K562 (cell line): ENCODE results near the gene TUBA4B. TPM values are rescaled to one million over a fixed set of nuclear protein-coding genes. Genes with fewer than 3 reads are reported as not detected.

Experiments used
- ARNT ChIP-seq, 2 experiments: fragments of 450-650 bp; IDR thresholded peaks; 2 replicates each; pipeline ENCODE4 v1.6.1; 2016; ENCODE audit warnings: mild to moderate bottlenecking in 1 of 2
- CSDE1 ChIP-seq, 2 experiments: fragments of 450-650 bp; IDR thresholded peaks; 2 replicates each; pipeline ENCODE4 v1.6.1; 2016; ENCODE audit warnings: mild to moderate bottlenecking in 1 of 2
- GATAD2B ChIP-seq: fragments of 450-650 bp; IDR thresholded peaks from 2 replicates; pipeline ENCODE4 v1.6.1; 2017; ENCODE audit warnings: mild to moderate bottlenecking, borderline replicate concordance
- KAT8 ChIP-seq: fragments of 450-650 bp; IDR thresholded peaks from 2 replicates; pipeline ENCODE4 v1.6.1; 2016; ENCODE audit warnings: low read depth, mild to moderate bottlenecking
- KHSRP ChIP-seq: fragments of 450-650 bp; IDR thresholded peaks from 2 replicates; pipeline ENCODE4 v1.6.1; 2017
- LARP7 ChIP-seq: fragments of 450-650 bp; IDR thresholded peaks from 2 replicates; pipeline ENCODE4 v1.6.1; 2016
- MAZ ChIP-seq, 2 experiments: fragments of 450-650 bp in 1 of 2; sonication (generic) in 1 of 2; formaldehyde crosslinking; IDR thresholded peaks in 1 of 2; conservative IDR thresholded peaks in 1 of 2; 2 replicates each; pipeline versions ENCODE4 v1.4.0 to v1.5.0; 2020; ENCODE audit warnings: mild to moderate bottlenecking in 1 of 2, missing genetic modification reagents in 1 of 2
- MTA1 ChIP-seq: fragments of 450-650 bp; IDR thresholded peaks from 2 replicates; pipeline ENCODE4 v1.6.1; 2017; ENCODE audit warnings: borderline replicate concordance
- MTA3 ChIP-seq: fragments of 450-650 bp; formaldehyde crosslinking; IDR thresholded peaks from 2 replicates; pipeline ENCODE4 v1.6.1; 2017; ENCODE audit warnings: mild to moderate bottlenecking, borderline replicate concordance
- PML ChIP-seq: IDR thresholded peaks from 2 replicates; pipeline ENCODE4 v1.6.1; 2012; ENCODE audit warnings: low read length, inconsistent platforms
- POLR2G ChIP-seq: fragments of 200-400 bp; formaldehyde crosslinking; IDR thresholded peaks from 2 replicates; pipeline ENCODE4 v1.6.1; 2017; ENCODE audit warnings: low read depth, mild to moderate bottlenecking, antibody characterized with exemption, low read length, moderate library complexity
- TAF1 ChIP-seq: IDR thresholded peaks from 2 replicates; pipeline ENCODE4 v1.6.1; 2011; ENCODE audit warnings: mild to moderate bottlenecking, low read length, moderate library complexity; ENCODE audit not compliant: insufficient read depth, control insufficient read depth, severe bottlenecking; ENCODE audit errors: extremely low read depth
- TBP ChIP-seq: optimal IDR thresholded peaks from 2 replicates; pipeline ENCODE3; 2011; ENCODE audit warnings: low read depth, low read length, improper control_type of control experiment
- YY1 ChIP-seq, 3 experiments: IDR thresholded peaks; 2 replicates each; pipeline ENCODE4 v1.6.1; 2011; ENCODE audit warnings: low read length in 2 of 3, mild to moderate bottlenecking in 2 of 3, moderate library complexity in 2 of 3, borderline replicate concordance in 1 of 3, control low read depth in 1 of 3, low read depth in 1 of 3; ENCODE audit not compliant: insufficient read depth in 3 of 3, insufficient replicate concordance in 2 of 3, control insufficient read depth in 1 of 3, insufficient read length in 1 of 3; ENCODE audit errors: extremely low read depth in 1 of 3
- ZNF134 ChIP-seq: fragments of 250-450 bp; sonication (Bioruptor Pico); conservative IDR thresholded peaks from 2 replicates; pipeline ENCODE4 v1.4.0; 2020
- ZNF143 ChIP-seq: sonication (generic); formaldehyde crosslinking; IDR thresholded peaks from 2 replicates; pipeline ENCODE4 v1.9.0; 2022; ENCODE audit warnings: mild to moderate bottlenecking, missing genetic modification reagents
- ZNF584 ChIP-seq: fragments of 200-800 bp; sonication (Bioruptor generic); IDR thresholded peaks from 2 replicates; pipeline ENCODE4 v1.6.1; 2016; ENCODE audit warnings: low read depth, mild to moderate bottlenecking, missing genetic modification characterization, missing compliant biosample characterization
- polyA plus RNA-seq, 8 experiments: library from polyadenylated mRNA; depleted of rRNA in 4 of 8; stranded (reverse) in 5 of 8; unstranded in 3 of 8; fragments of >200 nt; fragmentation: Nextera tagmentation in 2 of 8; fragmentation: Illumina TruSeq in 1 of 8; extraction: Ambion mirVana in 2 of 8; extraction: Trizol in 1 of 8; gene quantifications; 2 replicates each; pipeline versions ENCODE4 v1.2.1 to v1.2.3, GENCODE V29; 2011 to 2014; ENCODE audit warnings: inconsistent platforms in 1 of 8, missing spikeins in 1 of 8
- total RNA-seq, 7 experiments: library from RNA; depleted of rRNA in 6 of 7; stranded (reverse); fragments of >200 nt in 6 of 7; fragmentation: Illumina TruSeq in 2 of 7; extraction: Trizol in 2 of 7; gene quantifications; 2 replicates each; pipeline versions ENCODE4 v1.2.1 to v1.2.3, GENCODE V29; 2011 to 2021; ENCODE audit warnings: low replicate concordance in 1 of 7
- TF ChIP-seq, protein P1 (sequence below): fragments of 450-650 bp; IDR thresholded peaks from one replicate; pipeline ENCODE4 v1.6.1; 2018; ENCODE audit warnings: mild to moderate bottlenecking, moderate library complexity; ENCODE audit not compliant: partially characterized antibody
- TF ChIP-seq, protein P2 (sequence below), 3 experiments: fragments of 200-800 bp in 1 of 3; sonication (Bioruptor generic) in 1 of 3; sonication (generic) in 1 of 3; formaldehyde crosslinking in 1 of 3; IDR thresholded peaks; 2 replicates each; pipeline versions ENCODE4 v1.6.1 to v1.8.0; 2016 to 2022; ENCODE audit warnings: mild to moderate bottlenecking in 2 of 3, missing compliant biosample characterization in 2 of 3, missing genetic modification characterization in 2 of 3, missing genetic modification reagents in 1 of 3
- TF ChIP-seq, protein P3 (sequence below): IDR thresholded peaks from 3 replicates; pipeline ENCODE4 v1.6.1; 2011; ENCODE audit warnings: borderline replicate concordance, mild to moderate bottlenecking; ENCODE audit not compliant: insufficient read length, insufficient read depth
- TF ChIP-seq, protein P4 (sequence below): fragments of 450-650 bp; IDR thresholded peaks from 2 replicates; pipeline ENCODE4 v1.6.1; 2014; ENCODE audit warnings: low read depth, mild to moderate bottlenecking, moderate library complexity, borderline replicate concordance

TUBA4B gene
- total and polyA plus RNA-seq, 9 of the 15 experiments (the other 6 are each of a cell fraction or from before 2014, with no cell fraction given), result 0.04 TPM; not detected in 8

- TF ChIP-seq KAT8, result no peak
- TF ChIP-seq ZNF584 (CRISPR knock-in tag), result no peak
- TF ChIP-seq YY1 (IDR thresholded peaks at IDR 0.05; ENCODE audit: borderline replicate concordance in 1 of 3, control insufficient read depth in 1 of 3, extremely low read depth in 1 of 3, insufficient read depth in 3 of 3, insufficient read length in 1 of 3, insufficient replicate concordance in 2 of 3, low read depth in 1 of 3, low read length in 2 of 3), result peak in 2 of 3 experiments; percentile 37 to 41
- peak; percentile 68; the same call in 1 of the 2 replicates for TF ChIP-seq PML
- no peak; the same call in 1 of the 2 replicates for TF ChIP-seq MTA3
- TF ChIP-seq, protein P1, sequence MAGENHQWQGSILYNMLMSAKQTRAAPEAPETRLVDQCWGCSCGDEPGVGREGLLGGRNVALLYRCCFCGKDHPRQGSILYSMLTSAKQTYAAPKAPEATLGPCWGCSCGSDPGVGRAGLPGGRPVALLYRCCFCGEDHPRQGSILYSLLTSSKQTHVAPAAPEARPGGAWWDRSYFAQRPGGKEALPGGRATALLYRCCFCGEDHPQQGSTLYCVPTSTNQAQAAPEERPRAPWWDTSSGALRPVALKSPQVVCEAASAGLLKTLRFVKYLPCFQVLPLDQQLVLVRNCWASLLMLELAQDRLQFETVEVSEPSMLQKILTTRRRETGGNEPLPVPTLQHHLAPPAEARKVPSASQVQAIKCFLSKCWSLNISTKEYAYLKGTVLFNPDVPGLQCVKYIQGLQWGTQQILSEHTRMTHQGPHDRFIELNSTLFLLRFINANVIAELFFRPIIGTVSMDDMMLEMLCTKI, result no peak
- TF ChIP-seq POLR2G, result peak; percentile 95
- TF ChIP-seq, protein P2, sequence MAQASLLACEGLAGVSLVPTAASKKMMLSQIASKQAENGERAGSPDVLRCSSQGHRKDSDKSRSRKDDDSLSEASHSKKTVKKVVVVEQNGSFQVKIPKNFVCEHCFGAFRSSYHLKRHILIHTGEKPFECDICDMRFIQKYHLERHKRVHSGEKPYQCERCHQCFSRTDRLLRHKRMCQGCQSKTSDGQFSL (CRISPR knock-in tag; IDR thresholded peaks at IDR 0.05), result 0 out of 2 replicates have a peak, but pooled peaks have one; percentile 6
- TF ChIP-seq, protein P2 (tag; IDR thresholded peaks at IDR 0.05), result 0 out of 4 replicates have a peak, but pooled peaks of 1 of the 2 experiments have one; percentile 57
- TF ChIP-seq GATAD2B, result 0 out of 2 replicates have a peak, but pooled peaks have one; percentile 50
- no peak for TF ChIP-seq MTA1
- peak; percentile 68 to 79 for TF ChIP-seq MAZ (CRISPR knock-in tag; conservative IDR thresholded peaks at IDR 0.05 in 1 of 2, IDR thresholded peaks at IDR 0.05 in 1 of 2)
- TF ChIP-seq, protein P3, sequence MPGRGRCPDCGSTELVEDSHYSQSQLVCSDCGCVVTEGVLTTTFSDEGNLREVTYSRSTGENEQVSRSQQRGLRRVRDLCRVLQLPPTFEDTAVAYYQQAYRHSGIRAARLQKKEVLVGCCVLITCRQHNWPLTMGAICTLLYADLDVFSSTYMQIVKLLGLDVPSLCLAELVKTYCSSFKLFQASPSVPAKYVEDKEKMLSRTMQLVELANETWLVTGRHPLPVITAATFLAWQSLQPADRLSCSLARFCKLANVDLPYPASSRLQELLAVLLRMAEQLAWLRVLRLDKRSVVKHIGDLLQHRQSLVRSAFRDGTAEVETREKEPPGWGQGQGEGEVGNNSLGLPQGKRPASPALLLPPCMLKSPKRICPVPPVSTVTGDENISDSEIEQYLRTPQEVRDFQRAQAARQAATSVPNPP, result no peak
- TF ChIP-seq, protein P4, sequence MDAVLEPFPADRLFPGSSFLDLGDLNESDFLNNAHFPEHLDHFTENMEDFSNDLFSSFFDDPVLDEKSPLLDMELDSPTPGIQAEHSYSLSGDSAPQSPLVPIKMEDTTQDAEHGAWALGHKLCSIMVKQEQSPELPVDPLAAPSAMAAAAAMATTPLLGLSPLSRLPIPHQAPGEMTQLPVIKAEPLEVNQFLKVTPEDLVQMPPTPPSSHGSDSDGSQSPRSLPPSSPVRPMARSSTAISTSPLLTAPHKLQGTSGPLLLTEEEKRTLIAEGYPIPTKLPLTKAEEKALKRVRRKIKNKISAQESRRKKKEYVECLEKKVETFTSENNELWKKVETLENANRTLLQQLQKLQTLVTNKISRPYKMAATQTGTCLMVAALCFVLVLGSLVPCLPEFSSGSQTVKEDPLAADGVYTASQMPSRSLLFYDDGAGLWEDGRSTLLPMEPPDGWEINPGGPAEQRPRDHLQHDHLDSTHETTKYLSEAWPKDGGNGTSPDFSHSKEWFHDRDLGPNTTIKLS, result no peak
- peak; percentile 87 for TF ChIP-seq TAF1
- TF ChIP-seq TBP, result peak; percentile 48
- no peak for TF ChIP-seq ARNT (IDR thresholded peaks at IDR 0.05)
- no peak for TF ChIP-seq KHSRP
- TF ChIP-seq CSDE1 (IDR thresholded peaks at IDR 0.05), result no peak
- TF ChIP-seq ZNF134, result no peak
- TF ChIP-seq LARP7, result no peak
- no peak for TF ChIP-seq ZNF143 (CRISPR knock-in tag)
These were observed 46.5 kb upstream of the TUBA4B start, which contains the start of gene ZFAND2B (continued) for GRCh38 chr2:219206328-219207133.
